DMS114 treated with DMSO at 0.1 percent for 48 hours (cell line): ENCODE data around the gene MST1.

Source experiments
- DNase-seq: peaks from one replicate; lab custom pipeline; 2025; ENCODE audit not compliant: unreplicated experiment; lab: John Stamatoyannopoulos, UW

The MST1 gene

DNA sequence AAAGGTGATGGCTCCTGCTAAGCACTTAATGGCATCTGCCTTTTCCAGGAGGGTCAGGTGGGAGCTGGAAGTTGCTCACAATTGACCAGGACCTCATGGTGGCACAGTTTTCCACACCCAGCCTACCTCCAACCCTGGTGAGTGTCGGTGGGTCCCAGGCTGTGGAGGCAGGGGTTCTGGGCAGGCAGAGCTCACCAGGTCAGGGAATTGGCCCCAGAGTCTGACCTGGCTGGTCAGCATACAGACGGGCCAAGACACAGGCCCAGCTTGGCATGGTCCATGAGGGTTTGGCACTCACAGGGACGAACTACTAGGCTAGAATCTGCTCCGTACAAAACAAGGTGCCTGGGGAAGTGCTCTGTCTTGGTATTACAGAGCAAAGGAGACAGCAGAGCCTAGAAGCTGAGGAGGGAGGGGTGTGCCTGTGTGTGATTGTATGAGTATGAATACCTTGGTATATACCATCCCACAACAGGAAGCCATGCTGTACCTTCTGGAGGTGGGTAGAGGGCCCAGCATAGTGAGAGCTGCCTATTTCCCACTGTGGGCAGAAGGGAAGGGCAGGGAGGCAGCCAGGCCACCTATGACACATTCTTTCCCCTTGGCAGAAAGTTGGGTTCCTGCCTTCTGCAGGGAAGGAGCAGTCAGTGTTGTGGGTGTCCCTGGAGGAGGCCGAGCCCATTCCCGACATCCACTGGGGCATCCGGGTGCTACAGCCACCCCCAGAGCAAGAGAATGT, 8.6 kb downstream of the MST1 start:
- no peak for DNase-seq

DNA sequence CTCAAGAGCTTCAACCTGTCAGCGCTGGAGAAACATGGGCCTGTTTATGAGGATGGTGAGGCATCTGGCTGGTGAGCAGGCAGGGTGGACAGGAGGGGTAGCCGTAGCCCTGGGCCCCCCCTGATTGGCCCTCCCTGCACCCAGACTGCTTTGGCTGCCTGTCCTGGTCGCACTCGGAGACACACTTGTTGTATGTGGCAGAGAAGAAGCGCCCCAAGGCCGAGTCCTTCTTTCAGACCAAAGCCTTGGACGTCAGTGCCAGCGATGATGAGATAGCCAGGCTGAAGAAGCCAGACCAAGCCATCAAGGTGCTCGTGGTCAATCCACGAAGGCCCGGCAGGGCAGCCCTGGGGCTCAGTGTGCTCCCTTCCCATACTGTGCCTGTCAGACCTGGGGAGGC, 13.4 kb downstream of the MST1 start:
- DNase-seq = no peak

DNA sequence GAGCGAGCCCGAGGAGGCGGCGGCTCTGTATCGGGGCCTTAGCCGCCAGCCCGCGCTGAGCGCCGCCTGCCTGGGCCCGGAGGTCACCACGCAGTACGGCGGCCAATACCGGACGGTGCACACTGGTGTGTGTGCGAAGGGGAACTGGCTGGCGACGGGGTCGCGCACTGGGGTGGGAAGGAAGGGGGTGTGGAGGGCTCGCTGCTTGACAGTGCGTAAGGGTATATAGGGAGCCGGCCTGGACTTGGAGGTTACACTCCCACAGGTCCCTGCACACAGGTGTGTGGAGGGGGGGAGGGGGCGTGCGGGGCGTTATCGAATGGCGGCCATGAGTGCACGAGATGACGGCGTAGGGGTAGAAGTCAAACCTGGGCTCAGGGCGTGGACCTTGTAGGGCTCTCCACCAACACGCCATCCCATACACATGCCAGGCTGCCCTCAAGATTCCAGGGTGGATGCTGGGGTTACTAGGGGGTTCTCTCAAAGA, 14.7 kb downstream of the MST1 start:
- DNase-seq = no peak

DNA sequence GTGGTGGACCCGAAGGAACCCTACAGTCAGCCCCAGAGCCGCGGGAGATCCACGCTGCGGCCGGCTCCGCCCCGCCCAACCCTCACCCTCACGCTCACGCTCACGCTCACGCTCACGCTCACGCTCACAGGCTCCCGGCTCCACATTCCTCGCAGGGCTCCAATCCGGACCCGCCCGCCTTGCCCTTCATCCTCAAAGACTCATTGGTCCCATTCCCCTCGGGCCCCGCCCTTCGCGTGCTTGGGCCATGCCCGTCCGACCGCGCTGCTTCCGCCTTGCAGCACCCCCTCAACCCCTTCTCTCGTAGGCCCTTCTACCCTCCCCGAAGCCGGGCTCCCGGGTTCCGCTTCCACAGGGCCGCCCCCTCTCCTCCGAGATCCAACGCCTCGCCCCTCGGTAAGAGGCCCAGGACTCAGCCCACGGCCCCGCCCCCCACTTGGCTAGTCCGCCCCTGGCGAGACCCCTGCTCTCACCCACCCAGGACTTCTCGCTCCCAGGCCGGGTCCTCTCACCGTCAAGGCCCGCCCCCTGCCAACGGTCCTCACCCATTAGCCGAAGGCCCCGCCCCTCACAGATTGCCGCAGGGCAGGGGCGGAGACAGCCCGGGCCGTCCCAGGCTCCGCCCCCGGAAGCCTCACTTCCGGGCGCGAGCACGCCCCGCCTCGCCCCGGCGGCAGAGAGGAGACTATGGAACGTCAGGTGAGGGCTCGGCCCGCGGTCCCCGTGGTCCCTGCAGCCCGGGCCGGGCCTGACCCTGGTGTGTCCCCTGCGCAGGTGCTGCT, 15.4 kb downstream of the MST1 start, which contains the start of gene APEH:
Gene APEH, plus strand, starts transcription at position 637 of the 782 bp plus-strand sequence. Its CDS starts 51 bp downstream, at position 688.
- DNase-seq = no peak

DNA sequence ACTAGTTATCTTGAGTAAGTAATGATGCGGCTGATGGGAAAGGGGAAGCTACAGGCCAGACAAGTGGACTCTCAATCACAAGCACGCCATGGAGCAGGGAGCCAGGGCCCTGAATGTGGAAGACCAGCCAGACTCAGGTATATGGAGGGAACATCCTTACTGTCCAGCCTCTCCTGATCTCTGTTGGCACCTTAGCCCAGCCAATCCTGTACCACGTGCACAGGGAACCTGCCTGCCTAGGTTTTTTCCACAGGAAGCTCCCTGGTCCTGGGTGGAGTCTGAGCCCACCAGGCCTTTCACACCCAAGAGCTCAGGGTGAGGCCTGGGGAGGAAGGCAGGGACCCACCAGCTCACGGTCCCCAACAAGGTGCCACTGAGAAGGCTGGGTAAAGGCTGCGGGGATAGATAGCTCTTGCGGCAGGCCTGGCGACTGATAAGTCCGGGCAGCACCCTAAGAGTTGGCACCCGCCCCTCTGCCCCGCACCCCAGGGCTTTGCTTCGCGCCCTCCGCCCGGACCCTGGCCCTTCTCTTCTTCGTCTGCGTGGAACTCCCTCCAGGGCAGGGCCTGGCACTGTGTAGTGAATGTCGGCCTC, 16.1 kb downstream of the MST1 start:
- DNase-seq = no peak

DNA sequence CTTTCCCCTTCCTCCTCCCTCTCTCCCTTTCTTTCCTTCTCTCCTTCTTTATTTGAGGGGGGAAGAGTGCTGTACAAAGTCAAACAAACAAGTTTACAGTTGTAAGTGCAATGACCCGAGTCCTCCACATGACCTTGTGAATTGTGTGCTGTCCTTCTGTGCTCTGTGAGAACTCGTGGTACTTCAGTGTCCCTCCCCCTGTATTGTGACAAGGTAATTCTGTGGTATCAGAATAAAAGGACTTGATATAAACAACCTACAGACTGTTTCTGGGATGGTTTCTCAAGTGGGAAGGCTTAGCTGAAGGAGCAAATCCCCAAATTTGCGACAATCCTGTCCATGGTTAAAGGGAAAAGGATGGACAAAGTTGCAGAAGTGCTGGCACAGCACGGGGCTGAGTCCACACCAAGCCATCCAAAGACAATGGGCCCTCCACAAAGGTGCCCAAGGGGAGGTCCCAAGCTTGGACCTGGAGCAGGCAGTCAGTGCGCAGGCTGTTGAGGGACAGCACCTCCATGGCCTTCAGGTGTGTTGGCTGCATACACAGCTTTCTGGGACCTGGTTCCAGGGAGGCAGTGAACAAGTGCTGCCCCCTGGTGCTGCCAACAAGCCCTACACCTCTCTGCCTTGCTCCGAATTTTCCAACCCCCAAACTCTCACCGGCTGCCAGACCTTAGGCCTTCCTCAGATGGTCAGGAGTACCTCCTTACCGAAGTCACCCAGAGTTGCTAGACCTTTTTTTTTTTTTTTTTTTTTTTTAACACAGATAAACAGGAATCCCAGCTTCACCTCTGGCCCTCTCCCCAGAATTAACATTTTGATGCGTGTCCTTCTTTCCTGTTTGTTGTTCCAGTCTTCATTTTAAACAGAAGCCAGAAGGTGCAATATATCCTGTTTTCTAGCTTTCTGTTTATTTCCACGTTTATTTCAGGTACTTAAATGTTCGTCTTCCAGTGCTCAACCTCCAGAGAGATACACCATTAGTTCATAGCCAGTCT, 17.7 kb downstream of the MST1 start:
- no peak for DNase-seq

DNA sequence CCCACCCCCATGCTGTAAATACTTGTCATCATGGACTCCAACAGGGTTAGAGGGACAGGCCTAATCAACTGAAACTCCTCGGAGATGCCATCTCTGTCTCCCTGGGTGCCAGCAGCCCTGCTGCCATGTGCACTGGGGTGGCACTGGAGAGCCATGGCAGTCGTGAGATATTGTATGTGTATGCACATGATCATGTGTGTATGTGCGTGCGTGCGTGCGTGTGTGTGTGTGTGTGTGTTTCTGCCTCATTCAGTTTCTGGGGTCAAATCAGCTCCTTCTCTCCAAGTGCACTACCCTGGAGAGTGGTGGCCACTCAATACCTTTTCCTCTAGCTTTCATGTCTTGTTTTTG, 18.4 kb downstream of the MST1 start:
- DNase-seq = no peak

DNA sequence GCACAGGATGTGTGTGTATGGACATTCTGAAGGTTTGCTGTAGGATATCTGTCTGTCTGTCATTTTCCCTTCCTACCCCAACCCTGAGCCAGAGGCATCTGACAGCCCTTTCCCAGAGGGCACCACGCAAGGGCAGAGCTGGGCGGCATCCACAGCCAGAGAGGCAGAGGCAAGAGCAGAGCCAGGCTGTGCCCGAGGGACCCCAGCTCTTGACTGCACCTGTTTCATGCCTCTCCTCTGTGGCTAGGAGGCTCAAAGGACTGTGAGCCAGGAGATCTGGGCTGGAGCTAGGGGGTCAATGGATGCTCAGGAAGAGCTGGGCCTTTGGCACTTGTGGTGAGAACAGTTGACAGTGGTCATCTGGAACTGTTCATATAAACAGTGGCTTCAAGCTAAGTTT, 19.9 kb downstream of the MST1 start:
- no peak for DNase-seq

DNA sequence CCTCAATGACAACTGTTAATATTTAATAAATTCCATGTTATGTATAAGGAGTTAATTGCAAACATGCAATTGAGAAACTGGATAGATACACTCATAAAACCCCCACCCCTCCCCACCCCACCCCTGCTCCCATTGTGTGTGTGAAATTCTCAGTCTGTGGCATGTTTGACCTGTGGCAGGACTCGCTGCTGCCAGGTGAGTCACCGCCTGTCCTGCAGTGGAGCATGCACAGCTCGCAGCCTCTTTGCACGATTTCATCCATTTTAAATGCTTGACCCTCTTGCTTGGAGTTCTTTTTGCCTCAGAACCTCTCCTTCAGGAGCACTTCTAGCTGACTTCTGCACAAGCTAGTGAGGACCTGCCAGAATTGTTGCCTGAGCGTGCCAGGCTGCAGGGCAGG, 20.4 kb downstream of the MST1 start:
- no peak for DNase-seq

DNA sequence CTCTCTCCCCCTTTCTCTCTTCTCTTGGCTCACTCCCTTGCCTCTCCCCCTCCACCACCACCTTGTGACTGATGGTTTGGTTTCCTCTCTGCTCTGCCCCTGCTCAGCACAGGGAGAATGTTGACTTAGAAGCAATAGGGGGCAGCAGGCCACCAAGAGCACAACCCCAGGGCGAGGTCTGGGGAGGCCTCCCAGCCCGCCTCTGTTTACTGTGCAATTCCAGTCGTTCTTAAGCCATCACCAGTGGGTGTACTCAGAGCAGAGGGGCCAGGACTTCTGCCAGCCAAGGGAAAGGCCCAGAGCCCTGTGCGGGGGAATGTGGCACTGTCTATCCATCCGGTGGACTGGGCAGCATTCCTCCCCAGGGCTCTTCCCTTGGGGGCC, 20.9 kb downstream of the MST1 start:
- DNase-seq = no peak

DNA sequence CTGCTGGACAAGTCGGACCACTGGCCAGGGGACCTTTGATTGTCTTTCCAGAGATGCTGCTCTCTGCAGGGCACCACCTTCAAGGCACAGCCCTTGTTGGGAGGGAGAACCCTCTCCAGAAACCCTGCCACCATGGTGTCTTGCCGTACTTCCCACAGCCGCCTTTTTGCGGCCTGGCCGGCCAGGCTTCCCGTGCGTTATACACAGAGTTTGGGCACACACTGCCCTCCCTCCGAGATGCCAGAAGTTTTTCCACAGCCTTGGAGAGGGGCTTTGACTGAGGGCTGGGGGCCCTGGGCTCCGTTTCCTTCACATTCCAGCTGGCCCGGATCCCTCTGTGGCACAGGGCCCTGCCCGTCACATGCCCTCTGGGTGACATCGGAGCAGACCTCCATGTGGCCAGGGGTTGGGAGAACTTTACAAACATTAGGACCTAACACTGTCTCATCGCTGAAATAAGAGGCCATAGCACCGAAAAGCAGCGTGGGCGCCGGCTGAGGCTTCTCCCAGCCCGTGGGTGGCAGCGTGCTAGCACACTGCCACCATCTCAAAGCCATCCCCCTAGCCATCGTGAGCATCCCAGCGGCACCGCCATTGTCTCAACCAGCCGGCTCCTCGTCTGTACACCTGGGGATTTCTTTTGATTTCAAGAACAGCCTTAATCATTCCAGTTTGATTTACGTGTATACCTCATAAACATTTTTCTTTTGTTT, 21.4 kb downstream of the MST1 start:
- no peak for DNase-seq

DNA sequence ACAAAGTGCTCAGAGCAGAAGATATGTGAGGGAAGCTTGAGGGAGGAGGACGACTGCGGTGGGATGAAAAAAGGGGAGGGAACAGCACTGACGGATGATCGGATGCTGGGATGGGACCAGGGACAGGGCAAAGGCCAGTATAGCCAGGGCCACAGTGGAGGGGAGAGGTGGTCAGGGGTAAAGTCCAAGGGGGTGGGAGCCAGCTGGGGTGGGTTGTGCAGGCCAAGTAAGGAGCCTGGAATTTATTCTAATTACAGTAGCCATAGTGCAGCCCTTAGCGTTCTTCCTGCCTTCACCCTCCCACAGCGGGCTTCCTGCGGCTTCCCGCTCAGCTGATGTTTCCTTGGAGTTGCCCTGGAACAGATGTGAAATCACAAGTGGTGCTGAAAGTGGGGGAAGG, 22.7 kb downstream of the MST1 start:
- DNase-seq = no peak

DNA sequence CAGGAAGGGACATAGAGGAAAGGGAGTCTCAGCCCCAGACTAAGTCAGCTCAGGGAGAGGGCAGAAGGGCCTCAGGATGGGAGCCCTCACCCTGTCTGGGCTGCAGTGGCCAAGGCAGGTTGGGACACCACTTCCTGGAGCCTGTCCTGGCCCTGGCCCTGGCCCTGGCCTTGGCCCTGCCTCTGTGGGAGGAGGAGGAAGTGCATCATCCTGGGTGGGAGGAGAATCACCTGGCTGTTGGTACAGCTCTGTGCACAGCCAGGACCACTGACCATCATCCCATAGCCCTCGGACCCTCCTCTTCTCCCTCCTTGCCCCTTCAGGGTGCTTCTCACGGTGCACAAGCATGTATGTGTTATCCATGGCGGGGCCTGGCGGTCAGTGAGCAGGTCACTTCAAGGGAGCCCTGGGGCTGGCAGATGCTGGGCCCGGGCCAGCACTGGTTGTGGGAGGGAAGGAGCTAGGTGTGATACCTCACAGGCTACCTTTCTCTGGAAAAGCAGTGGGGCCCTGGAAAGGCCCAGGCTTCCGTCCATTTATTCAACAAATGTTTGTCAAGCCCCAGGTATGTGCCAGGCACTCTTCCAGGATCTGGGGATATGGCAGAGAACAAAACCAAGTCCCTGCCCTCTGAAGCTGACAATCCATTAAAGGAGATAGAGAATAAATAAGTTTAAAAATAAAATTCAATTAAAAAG, 23.3 kb downstream of the MST1 start:
- DNase-seq = no peak

DNA sequence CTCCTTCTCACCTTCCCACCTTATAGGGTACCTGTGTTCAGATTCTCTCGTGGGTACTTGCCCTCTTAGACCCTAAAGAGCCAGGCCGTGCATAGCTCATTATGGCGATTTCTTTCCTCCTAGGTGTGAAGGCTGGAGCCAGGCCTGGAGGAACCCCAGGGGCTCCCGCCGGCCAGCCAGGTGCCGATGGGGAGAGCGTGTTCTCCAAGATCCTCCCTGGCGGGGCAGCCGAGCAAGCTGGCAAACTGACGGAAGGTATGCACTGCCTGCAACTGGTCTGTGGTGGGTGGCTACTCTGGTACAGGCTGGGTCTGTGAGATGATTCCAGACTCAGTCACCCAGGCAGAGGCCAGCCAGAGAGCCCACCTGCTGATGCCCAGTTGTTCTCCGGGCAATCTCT, 25.0 kb downstream of the MST1 start:
- no peak for DNase-seq

DNA sequence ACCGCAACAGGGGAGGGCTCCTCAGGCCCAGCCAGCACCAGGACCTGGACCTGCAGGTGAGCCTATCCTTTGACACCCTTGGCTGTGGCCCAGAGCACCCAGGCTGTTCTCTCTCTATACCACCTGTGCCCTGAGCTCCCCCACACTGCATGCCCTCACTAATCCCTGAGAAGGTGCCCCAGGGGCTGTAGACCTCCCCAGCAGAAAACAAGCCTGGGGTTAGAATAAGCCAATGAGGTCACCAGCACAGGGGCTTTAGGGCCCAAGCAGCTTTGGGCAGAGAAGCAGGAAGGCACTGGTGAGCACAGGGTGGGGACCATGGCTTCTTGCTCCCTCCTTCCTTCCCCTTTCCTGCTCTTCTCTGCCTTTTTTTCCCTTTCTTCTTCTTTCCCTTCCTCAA, 25.4 kb downstream of the MST1 start:
- DNase-seq = no peak

DNA sequence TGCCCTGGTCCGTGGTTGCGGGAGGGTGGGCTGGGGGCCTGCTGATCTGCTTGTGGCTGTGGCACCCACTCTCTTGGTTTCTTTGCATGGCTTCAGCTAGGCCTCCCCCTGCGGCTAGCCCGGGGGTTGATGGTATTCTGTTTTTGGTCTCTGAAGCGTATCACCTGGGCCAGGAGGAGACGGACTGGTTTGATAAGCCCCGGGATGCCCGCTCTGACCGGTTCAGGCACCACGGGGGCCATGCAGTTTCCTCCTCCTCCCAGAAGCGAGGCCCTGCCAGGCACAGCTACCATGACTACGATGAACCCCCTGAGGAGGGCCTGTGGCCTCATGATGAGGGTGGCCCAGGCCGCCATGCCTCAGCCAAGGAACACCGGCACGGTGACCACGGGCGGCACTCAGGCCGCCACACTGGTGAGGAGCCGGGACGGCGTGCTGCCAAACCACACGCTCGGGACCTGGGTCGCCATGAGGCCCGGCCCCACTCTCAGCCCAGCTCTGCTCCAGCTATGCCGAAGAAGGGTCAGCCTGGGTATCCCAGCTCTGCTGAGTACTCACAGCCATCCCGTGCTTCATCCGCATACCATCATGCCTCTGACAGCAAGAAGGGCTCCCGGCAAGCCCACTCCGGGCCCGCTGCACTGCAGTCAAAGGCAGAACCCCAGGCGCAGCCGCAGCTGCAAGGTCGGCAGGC, 26.4 kb downstream of the MST1 start:
- DNase-seq = no peak

DNA sequence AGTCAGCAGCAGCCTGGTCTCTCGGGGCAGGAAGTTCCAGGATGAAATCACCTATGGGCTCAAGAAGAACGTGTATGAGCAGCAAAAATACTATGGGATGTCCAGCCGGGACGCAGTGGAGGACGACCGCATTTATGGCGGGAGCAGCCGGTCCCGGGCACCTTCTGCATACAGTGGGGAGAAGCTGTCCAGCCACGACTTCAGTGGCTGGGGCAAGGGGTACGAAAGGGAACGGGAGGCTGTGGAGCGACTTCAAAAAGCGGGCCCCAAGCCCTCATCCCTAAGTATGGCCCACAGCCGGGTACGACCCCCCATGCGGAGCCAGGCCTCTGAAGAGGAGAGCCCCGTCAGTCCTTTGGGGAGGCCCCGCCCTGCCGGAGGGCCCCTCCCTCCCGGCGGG, 27.3 kb downstream of the MST1 start:
- no peak for DNase-seq

DNA sequence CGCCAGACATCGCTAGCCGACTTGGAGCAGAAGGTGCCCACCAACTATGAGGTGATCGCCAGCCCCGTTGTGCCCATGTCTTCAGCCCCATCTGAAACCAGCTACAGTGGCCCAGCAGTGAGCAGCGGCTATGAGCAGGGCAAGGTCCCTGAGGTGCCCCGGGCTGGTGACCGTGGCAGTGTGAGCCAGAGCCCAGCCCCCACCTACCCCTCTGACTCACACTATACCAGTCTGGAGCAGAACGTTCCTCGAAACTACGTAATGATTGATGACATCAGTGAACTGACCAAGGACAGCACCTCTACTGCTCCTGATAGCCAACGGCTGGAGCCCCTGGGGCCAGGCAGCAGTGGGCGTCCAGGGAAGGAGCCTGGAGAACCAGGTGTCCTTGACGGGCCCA, 28.0 kb downstream of the MST1 start:
- no peak for DNase-seq

DNA sequence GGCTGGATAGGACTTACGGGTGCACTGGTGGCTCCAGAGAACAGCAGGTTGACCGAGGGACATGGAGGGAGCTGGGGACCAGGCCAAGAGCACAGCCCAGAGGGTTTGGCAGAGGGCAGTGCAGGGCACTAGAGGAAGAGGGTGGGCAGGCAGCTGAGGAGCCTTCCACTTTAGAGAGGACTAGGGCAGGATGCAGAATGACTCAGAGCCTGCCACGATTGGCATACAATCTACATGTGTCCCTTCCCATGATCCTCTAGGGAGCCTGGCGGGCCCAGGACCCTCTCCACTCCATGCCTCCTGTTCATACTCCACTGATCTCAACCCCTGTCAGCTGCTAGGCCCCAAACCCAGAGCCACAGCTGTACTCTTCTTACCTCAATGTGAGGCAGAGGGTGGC, 29.5 kb downstream of the MST1 start:
- DNase-seq = no peak
